Heart left ventricle (tissue), 13 donors: ENCODE data around the gene ZCCHC3.

Source experiments
- CTCF ChIP-seq, 12 donors: fragments of 200-600 bp; sonication (generic) in 4 of 12; IDR thresholded peaks; one replicate each; pipeline versions ENCODE4 v1.5.0 to v1.8.0; 2018 to 2022; ENCODE audit warnings: antibody characterized with exemption in 12 of 12, mild to moderate bottlenecking in 5 of 12
- POLR2A ChIP-seq, 2 donors: fragments of 450-650 bp; IDR thresholded peaks; one replicate each; pipeline ENCODE4 v1.6.1; 2017; ENCODE audit warnings: antibody characterized with exemption in 2 of 2, mild to moderate bottlenecking in 2 of 2, moderate library complexity in 2 of 2
- donor health status: ischemic (EF 13 %, LVEDD 7.1; RV severe dilation, severe dysfunction).
- donor health status: DM: no; HTN: yes; CAD: no.
- donor health status: DM: no; HTN: no; CAD: no.
- donor health status: ischemic (EF 25% LVEDD 6.9; RV normal size, moderate dysfunction).
- donor health status: ischemic (EF 25% LVEDD 5.7; RV mildly dilated, moderate dysfunction).
- donor health status: ischemic (EF 35%, LVEDD 5.7; RV mildly dilated, moderate dysfunction).
- donor health status: nonischemic (EF 11% LVEDD 7.7; RV severe dilation, severe dysfunction).
- donor health status: DM: yes; HTN: yes; CAD: no.
- donor health status: PGD.
- donor health status: ischemic (EF 29% LVEDD 5.4; RV normal size, mild dysfunction).
- donor health status: nonischemic (EF 23%, LVEDD 6.1; RV moderate dilation, normal function).

GRCh38 chr20:259981-260380 lies 37.4 kb upstream of the ZCCHC3 start:
- TF ChIP-seq CTCF (IDR thresholded peaks at IDR 0.05) (no peak), POLR2A (IDR thresholded peaks at IDR 0.05) (no peak)
